ENCODE measurements around the gene FAM221B.

Gene FAM221B

DNA sequence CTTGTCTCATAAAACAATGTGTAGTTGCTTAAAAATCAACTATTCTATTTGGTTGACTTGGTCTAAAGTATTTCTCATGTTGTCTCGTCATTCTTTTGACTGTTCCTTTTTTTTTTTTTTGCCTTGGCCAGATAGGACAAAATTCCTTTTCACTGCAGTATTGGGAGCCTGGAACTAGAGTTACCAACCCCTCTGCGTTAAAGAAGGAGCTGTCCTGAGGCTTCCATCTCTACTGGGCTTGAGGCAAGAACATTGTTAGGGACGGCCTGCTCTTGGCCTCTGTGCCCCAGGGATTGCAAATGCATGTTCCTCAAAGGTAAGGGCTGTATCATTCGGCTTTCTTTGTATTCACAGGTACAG, 38.5 kb downstream of the FAM221B start:
- no peak for DNase-seq

GRCh38 chr9:35789541-35789940, 39.0 kb downstream of the FAM221B start:
- no peak for DNase-seq

- no peak for DNase-seq
These were observed 45.1 kb downstream of the FAM221B start for GRCh38 chr9:35783418-35783817.

- no peak for DNase-seq
These were observed 47.5 kb downstream of the FAM221B start for GRCh38 chr9:35781066-35781465.

DNA sequence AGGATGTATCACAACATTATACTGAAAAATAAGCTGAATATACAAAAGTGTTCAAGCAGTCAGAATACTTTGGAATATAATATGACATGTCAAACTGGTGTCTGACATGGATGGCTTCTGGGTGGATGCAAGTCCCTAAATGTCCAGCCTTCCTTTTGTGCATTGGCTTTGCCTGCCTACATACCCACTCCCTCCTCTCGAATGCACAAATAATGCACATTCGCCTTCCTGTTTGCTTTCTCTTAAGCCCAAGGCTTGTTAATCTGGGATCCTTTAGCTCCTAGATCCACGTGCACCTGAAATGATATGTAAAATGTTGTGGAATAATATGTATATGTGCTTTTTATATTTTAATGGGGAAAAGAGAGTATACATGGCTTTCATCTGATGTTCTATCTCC, 50.0 kb downstream of the FAM221B start:
- DNase-seq = no peak

GRCh38 chr9:35776018-35776417, 52.5 kb downstream of the FAM221B start:
- no peak for DNase-seq

DNA sequence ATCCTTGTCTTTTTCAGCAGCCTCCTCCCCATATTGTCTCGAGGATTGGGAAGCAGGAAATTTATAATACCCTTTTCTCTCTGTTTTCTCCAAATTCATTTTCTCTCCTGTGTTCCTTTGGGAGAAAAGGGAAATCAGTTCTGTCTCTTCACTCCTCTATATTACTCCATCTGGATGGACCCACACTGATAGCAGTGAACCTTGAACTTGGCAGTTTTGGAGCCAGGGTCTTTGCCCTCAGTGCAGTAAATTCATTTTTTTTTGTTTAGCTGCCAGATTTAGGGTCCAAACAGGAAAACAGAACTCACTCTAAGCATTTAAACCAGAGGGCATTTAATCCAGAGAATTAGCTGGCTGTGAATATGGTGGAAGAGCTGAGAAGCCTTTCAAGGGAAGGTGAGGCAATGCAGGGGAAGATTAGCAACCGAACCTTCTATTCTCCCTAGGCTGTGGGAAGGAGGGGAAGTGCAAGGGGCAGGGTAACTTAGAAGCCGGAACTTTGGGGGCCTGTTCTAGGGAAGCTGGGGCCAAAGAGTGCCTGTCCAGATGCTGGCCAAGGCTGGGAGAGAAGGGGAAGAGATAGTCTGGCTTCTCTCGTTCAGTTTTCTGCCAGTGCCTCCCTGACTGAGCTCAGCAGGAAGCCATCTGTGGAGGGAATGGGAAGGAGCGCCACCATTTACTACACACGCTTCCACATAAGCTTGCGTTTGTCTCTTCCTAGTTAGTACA, 53.5 kb downstream of the FAM221B start:
- no peak for DNase-seq

DNA sequence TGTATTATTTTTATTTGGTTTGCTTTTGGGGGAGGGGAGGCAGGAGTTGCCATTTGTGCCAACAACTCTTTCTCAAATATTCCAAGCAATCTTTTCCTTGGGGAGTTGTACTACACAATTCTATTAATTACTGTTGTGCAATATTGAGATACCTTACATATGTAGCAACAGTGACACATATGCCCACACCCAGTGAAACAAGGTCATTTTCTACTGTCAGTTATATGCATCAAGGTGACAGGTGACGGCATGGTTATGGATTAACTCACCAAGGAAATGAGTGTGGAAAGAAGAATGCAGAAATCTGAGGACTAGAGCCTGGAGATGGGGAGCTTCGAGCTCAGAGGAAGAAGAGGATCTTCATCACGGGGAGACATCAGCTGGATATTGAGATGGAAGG, 56.6 kb downstream of the FAM221B start:
- no peak for DNase-seq

DNA sequence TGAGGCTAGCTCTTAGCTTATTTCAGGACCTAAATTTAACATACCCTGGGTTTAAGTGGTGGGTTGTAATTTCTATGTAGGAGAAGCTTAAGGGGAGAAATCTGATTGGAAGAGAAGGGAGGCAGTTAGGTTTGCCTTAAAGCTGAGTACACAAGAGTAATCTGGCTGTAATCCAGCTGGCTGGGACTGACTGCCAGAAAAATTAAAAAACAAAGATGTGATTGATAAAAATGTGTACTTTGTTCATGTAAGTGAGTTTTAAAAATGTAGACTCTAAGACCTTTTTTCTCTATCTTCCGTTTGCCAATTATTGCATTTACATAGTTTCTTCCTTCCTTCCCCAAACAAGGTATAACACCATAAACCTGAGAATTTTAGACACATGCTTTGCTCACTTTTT, 57.0 kb downstream of the FAM221B start:
- DNase-seq = no peak

DNA sequence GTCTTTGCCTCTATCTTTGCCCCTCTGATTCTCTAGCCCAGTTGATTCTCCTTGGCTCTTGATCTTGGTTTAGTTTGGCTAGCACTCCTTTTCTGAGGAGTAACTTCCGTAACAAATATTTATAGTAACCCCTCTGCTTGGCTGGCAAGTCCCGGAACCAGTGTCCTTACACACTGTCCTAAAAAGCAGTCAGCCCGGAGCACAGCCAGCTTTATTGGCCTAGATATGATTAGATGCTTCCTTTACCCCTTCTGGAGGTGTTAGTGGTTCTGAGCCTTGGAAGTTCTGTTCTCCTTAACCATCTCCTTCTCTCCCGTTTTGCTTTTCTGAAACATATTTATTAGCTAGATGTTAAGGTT, 57.5 kb downstream of the FAM221B start:
- no peak for DNase-seq

DNA sequence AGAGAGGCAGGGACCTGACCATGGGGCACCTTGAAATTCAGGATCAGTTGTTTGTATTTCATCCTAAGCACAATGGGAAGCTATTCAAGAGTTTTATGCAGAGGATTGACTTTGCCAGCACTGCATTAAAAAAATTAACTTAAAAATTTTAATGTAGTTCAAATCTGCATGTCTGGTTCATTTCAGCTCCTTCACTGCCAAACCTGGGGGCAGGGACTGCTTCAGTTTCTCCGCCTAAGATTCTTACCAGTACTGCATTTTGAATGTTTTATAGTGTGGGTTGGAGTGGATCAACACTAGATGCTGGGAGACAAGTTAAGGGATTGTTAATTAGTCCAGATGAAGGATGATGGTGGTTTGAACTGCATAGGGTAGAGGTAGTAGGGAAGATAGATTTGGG, 58.8 kb downstream of the FAM221B start:
- DNase-seq = no peak

DNA sequence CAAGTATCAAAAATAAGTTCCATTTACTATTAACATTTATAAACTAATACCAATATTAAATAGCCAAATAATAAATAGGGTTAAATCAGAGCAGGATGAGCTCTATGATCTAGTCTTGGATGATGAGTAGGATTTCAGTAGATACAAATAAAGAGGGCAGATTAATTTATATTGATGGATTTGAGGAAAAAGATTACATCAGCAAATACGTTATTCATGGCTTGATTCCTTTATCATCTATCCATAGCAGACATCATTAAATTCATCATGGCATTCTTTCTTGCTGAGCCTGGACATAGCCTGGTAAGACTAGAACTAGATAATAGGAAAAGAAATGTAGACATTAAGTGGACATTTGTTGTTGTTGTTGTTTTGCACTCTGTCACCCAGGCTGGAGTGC, 61.1 kb downstream of the FAM221B start:
- DNase-seq = no peak

DNA sequence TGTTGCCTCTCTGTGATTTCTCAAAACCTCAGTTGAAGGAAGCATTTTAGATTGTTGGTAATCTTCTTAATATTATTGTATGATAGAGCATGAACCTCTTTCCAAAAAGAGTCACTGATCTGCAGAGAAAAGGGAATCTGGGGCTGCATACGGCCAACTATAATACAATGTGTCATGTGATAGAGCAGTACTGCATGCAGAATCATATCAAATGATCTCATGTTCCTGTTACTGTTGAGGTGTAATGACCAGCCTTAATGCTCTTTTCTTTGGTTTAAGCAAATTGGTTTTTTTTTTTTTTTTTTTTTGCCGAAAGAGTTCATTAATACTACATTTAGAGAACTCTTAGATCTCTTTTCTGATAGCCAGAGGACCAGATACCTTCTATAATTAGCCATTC, 61.5 kb downstream of the FAM221B start:
- DNase-seq = no peak

Measured in stimulated activated naive CD4-positive, alpha-beta T cell treated with Interleukin-2 at 50 U/mL for 16 hours (primary cell).